ENCODE results near the gene CDK12.
A peak's percentile ranks its signal among the peaks of the same experiment; 100 is the strongest.
"Not testable (repeated sequence)": the region's sequence is repeated elsewhere in the genome, so short reads cannot be mapped to it uniquely, and the experiment has no call there.

The CDK12 gene

DNA sequence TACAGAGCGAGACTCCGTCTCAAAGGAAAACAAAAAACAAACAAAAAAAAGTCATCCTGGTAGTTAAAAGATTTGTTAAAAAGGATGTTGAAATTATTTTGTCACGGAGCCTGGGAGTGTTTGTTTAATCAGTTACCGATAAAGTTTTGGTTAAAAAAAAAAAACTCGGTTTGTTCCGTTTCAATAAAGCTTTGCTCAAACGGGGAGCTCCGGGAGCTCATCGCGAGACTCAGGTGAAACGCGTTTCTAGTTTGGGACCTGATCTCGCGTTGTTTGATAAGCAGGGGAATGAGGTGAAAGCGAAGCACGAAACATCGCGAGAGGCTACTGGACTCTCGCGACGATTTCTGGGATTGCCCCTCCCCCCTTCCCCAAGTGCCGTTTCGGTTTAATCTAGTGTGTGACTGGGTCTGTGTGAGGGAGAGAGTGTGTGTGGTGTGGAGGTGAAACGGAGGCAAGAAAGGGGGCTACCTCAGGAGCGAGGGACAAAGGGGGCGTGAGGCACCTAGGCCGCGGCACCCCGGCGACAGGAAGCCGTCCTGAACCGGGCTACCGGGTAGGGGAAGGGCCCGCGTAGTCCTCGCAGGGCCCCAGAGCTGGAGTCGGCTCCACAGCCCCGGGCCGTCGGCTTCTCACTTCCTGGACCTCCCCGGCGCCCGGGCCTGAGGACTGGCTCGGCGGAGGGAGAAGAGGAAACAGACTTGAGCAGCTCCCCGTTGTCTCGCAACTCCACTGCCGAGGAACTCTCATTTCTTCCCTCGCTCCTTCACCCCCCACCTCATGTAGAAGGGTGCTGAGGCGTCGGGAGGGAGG lies at the start of gene CDK12:
Gene CDK12, plus strand, starts transcription at position 374 of the 813 bp plus-strand sequence. CDS start 586 bp downstream, outside the sequence.
- Mint-ChIP-seq H3K4me3 (peak within 1 kb of the TSS; percentile 90), H3K4me1 (ENCODE audit: low read depth) (peaks cover 24% of the 10 kb centered on the region), H3K9me3 (no peaks in the 10 kb centered on the region)

GRCh38 chr17:39416141-39416540 lies 45.1 kb upstream of the CDK12 start:
- Mint-ChIP-seq H3K9me3 (no peaks in the 10 kb centered on the region), H3K36me3 (ENCODE audit: low read depth) (peaks cover 43% of the 10 kb centered on the region), H3K27ac (no peak overlapping the region), H3K4me1 (ENCODE audit: low read depth) (no peaks in the 10 kb centered on the region), H3K4me3 (no peak overlapping the region), H3K27me3 (ENCODE audit: low read depth) (no peaks in the 10 kb centered on the region)
- no peak for DNase-seq (ENCODE audit: low spot score)

More for the DNA sequence above, at the start of gene CDK12:
- Mint-ChIP-seq H3K36me3 (ENCODE audit: low read depth) (peaks cover 31% of the 10 kb centered on the region), H3K27ac (peak within 1 kb of the TSS; percentile 97), H3K27me3 (ENCODE audit: low read depth) (no peaks in the 10 kb centered on the region)
- DNase-seq (ENCODE audit: low spot score), result peak; percentile 92

GRCh38 chr17:39429600-39429999 lies 31.7 kb upstream of the CDK12 start:
- Mint-ChIP-seq H3K27ac (no peak overlapping the region), H3K36me3 (ENCODE audit: low read depth) (peaks cover 48% of the 10 kb centered on the region), H3K4me1 (ENCODE audit: low read depth) (no peaks in the 10 kb centered on the region), H3K9me3 (no peaks in the 10 kb centered on the region), H3K27me3 (ENCODE audit: low read depth) (no peaks in the 10 kb centered on the region), H3K4me3 (no peak overlapping the region)
- DNase-seq (ENCODE audit: low spot score), result no peak

DNA sequence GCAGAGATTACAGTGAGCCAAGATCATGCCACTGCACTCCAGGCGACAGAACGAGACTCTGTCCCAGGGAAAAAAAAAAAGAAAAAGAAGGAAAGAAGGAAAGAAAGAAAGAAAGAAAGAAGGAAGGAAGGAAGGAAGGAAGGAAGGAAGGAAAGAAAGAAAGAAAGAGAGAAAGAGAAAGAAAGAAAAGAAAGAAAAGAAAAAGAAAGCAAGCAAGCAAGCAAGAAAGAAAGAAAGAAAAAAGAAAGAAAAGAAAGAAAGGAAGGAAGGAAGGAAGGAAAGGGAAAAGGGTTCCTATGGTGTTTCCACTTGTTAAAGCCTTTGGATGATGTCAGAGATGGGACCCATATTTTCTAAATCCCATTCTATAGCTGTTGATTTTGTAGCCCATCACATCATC lies 21.4 kb upstream of the CDK12 start:
- not testable (repeated sequence) for H3K4me1 Mint-ChIP-seq (ENCODE audit: low read depth); H3K27me3 Mint-ChIP-seq (ENCODE audit: low read depth); H3K4me3 Mint-ChIP-seq; DNase-seq (ENCODE audit: low spot score); H3K9me3 Mint-ChIP-seq; H3K27ac Mint-ChIP-seq
- H3K36me3 Mint-ChIP-seq (ENCODE audit: low read depth), result peaks cover 42% of the 10 kb centered on the region

GRCh38 chr17:39443326-39443725 lies 18.0 kb upstream of the CDK12 start:
- Mint-ChIP-seq H3K27me3 (ENCODE audit: low read depth) (no peaks in the 10 kb centered on the region), H3K9me3 (no peaks in the 10 kb centered on the region), H3K4me1 (ENCODE audit: low read depth) (peaks cover 5% of the 10 kb centered on the region), H3K36me3 (ENCODE audit: low read depth) (peaks cover 54% of the 10 kb centered on the region), H3K4me3 (no peak overlapping the region), H3K27ac (no peak overlapping the region)
- no peak for DNase-seq (ENCODE audit: low spot score)

DNA sequence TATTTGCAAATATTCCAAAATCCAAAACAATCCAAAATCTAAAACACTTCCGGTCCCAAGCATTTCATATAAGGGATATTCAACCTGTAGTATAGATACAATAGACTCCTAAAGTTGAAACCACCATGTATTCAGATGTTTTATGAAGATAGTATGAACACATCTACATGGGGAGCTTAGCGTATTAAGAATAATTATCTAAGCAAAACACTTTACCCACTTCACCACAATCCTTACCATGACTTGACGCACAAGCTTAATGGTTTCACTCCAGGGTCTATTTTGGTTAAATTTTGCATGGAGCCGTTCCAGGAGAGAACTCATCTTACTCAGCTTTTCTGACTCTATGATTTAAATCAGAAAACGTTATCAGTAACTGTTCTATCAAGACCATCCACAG lies 13.7 kb upstream of the CDK12 start:
- DNase-seq (ENCODE audit: low spot score), result no peak
- Mint-ChIP-seq H3K27ac (no peak overlapping the region), H3K27me3 (ENCODE audit: low read depth) (no peaks in the 10 kb centered on the region), H3K4me3 (no peak overlapping the region), H3K36me3 (ENCODE audit: low read depth) (peaks cover 38% of the 10 kb centered on the region), H3K4me1 (ENCODE audit: low read depth) (peaks cover 19% of the 10 kb centered on the region), H3K9me3 (no peaks in the 10 kb centered on the region)

DNA sequence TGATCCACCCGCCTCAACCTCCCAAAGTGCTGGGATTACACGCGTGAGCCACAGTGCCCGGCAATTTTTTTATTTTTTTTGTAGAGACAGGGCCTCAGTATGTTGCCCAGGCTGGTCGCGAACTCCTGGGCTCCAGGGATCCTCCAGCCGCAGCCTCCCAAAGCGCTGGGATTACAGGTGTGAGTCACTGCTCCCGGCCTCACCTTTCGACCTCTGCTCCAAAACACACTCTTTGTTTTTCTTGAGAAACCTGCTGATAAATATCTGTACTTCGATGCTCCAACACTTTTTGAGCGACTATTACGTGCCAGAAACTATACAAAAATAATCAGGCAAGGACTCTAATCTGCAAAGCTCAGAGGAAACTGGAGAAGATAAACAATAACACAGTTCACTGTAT lies 11.2 kb upstream of the CDK12 start:
- Mint-ChIP-seq H3K9me3 (no peaks in the 10 kb centered on the region), H3K27ac (peak overlapping the region; percentile 49), H3K4me1 (ENCODE audit: low read depth) (peaks cover 15% of the 10 kb centered on the region), H3K27me3 (ENCODE audit: low read depth) (no peaks in the 10 kb centered on the region), H3K4me3 (peak overlapping the region; percentile 97), H3K36me3 (ENCODE audit: low read depth) (peaks cover 28% of the 10 kb centered on the region)
- DNase-seq (ENCODE audit: low spot score), result no peak

DNA sequence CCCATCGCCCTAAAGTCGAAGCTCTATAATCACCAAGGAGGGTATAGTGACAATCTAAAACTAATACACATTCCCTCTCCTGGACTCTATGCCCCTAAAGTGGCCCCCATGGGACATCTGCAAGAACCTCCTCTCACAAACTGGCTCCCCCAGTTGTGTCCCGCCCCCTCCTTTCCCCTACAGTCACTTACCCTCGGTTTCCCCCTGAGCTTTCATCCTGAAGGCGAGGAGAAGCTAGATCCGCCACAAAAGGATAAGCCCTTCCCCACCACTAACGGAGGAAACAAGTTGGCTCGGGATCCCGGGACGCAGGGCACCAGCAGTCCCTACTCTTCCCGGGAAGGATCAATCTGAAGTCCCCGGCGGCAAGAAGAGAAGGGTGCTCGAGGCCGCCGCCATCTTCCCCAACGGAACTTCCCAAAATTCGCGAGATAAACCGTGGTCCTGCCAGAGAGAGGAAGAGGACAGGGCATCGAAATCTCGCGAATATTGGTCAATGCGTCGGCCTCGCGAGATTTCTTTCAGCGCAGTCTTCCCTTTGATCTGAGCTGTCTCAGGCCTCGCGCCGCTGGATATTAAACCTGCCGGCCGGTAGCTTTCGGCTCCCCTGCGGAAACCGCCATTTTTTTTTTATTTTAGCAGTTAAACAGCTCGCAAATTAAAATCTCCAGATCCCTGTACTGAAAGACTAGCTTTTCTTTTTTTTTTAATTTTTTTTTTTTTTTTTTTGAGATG lies 10.3 kb upstream of the CDK12 start, which contains the start of gene MED1:
Gene MED1, minus strand, starts transcription at position 417 of the 735 bp plus-strand sequence. Its CDS starts 201 bp downstream, at position 216.
- peaks cover 15% of the 10 kb centered on the region for H3K4me1 Mint-ChIP-seq (ENCODE audit: low read depth)
- peak within 1 kb of the TSS; percentile 96 for H3K27ac Mint-ChIP-seq
- H3K4me3 Mint-ChIP-seq, result peak within 1 kb of the TSS; percentile 97
- no peaks in the 10 kb centered on the region for H3K9me3 Mint-ChIP-seq
- peaks cover 21% of the 10 kb centered on the region for H3K36me3 Mint-ChIP-seq (ENCODE audit: low read depth)
- peak; percentile 93 for DNase-seq (ENCODE audit: low spot score)
- H3K27me3 Mint-ChIP-seq (ENCODE audit: low read depth), result no peaks in the 10 kb centered on the region

GRCh38 chr17:39455919-39456318 lies 5.4 kb upstream of the CDK12 start:
- H3K36me3 Mint-ChIP-seq (ENCODE audit: low read depth), result peaks cover 4% of the 10 kb centered on the region
- peaks cover 9% of the 10 kb centered on the region for H3K4me1 Mint-ChIP-seq (ENCODE audit: low read depth)
- H3K27ac Mint-ChIP-seq, result no peak overlapping the region
- H3K9me3 Mint-ChIP-seq, result no peaks in the 10 kb centered on the region
- no peak for DNase-seq (ENCODE audit: low spot score)
- no peak overlapping the region for H3K4me3 Mint-ChIP-seq
- H3K27me3 Mint-ChIP-seq (ENCODE audit: low read depth), result no peaks in the 10 kb centered on the region

- no peak for DNase-seq (ENCODE audit: low spot score)
- Mint-ChIP-seq H3K36me3 (ENCODE audit: low read depth) (peaks cover 34% of the 10 kb centered on the region), H3K4me3 (peak overlapping the region; percentile 90), H3K27ac (peak overlapping the region; percentile 97), H3K9me3 (no peaks in the 10 kb centered on the region), H3K4me1 (ENCODE audit: low read depth) (peaks cover 26% of the 10 kb centered on the region), H3K27me3 (ENCODE audit: low read depth) (no peaks in the 10 kb centered on the region)
Measured at GRCh38 chr17:39461926-39462569, 762 bp downstream of the CDK12 start.

GRCh38 chr17:39462631-39463375 lies 1.5 kb downstream of the CDK12 start:
- H3K27ac Mint-ChIP-seq, result peak overlapping the region; percentile 97
- peak overlapping the region; percentile 90 for H3K4me3 Mint-ChIP-seq
- H3K4me1 Mint-ChIP-seq (ENCODE audit: low read depth), result peaks cover 33% of the 10 kb centered on the region
- peaks cover 41% of the 10 kb centered on the region for H3K36me3 Mint-ChIP-seq (ENCODE audit: low read depth)
- peak; percentile 14 for DNase-seq (ENCODE audit: low spot score)
- no peaks in the 10 kb centered on the region for H3K9me3 Mint-ChIP-seq
- H3K27me3 Mint-ChIP-seq (ENCODE audit: low read depth), result no peaks in the 10 kb centered on the region

GRCh38 chr17:39464639-39465181 lies 3.4 kb downstream of the CDK12 start:
- H3K27me3 Mint-ChIP-seq (ENCODE audit: low read depth); H3K9me3 Mint-ChIP-seq; H3K27ac Mint-ChIP-seq; DNase-seq (ENCODE audit: low spot score): not testable (repeated sequence)
- Mint-ChIP-seq H3K4me1 (ENCODE audit: low read depth) (peaks cover 33% of the 10 kb centered on the region), H3K36me3 (ENCODE audit: low read depth) (peaks cover 42% of the 10 kb centered on the region), H3K4me3 (peak overlapping the region; percentile 90)

DNA sequence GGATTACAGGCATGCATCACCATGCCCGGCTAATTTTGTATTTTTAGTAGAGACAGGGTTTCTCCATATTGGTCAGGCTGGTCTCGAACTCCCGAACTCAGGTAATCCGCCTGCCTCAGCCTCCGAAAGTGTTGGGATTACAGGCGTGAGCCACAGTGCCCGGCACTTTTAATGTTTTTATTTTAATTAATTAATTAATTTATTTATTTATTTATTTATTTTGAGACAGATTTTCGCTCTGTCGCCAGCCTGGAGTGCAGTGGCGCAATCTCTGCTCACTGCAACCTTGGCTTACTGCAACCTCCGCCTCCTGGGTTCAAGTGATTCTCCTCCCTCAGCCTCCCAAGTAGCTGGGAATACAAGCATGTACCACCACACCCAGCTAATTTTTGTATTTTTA lies 7.3 kb downstream of the CDK12 start:
- H3K27me3 Mint-ChIP-seq (ENCODE audit: low read depth); H3K4me3 Mint-ChIP-seq; H3K9me3 Mint-ChIP-seq; H3K27ac Mint-ChIP-seq; DNase-seq (ENCODE audit: low spot score): not testable (repeated sequence)
- Mint-ChIP-seq H3K4me1 (ENCODE audit: low read depth) (peaks cover 28% of the 10 kb centered on the region), H3K36me3 (ENCODE audit: low read depth) (peaks cover 41% of the 10 kb centered on the region)

All from T-helper 2 cell treated with Interferon-gamma antibody and Interleukin-4, amounts not matched to agents 5 μg/mL and 100 μg/mL, for 36 hours (primary cell).